Trophoblast cell (in vitro differentiated cells and primary cell): ENCODE results near the gene LPP.

Experiments
- DNase-seq, 2 donors: peaks; one replicate each; pipeline ENCODE4 v3.0.0-alpha.2; 2016
- H2AFZ ChIP-seq: 2 replicates; pipeline ENCODE4 v1.6.1; 2013; ENCODE audit warnings: low read length, moderate library complexity, mild to moderate bottlenecking; ENCODE audit not compliant: insufficient read depth, poor library complexity
- H2AK5ac ChIP-seq: 2 replicates; pipeline ENCODE4 v1.6.1; 2013; ENCODE audit warnings: mild to moderate bottlenecking, low read length
- H2BK120ac ChIP-seq: 2 replicates; pipeline ENCODE4 v1.6.1; 2013; ENCODE audit warnings: low read length, mild to moderate bottlenecking, moderate library complexity; ENCODE audit not compliant: insufficient read depth, poor library complexity
- H2BK12ac ChIP-seq: 2 replicates; pipeline ENCODE4 v1.6.1; 2013; ENCODE audit warnings: mild to moderate bottlenecking, low read length, moderate library complexity
- H2BK5ac ChIP-seq: 2 replicates; pipeline ENCODE4 v1.6.1; 2013; ENCODE audit warnings: low read length, low read depth, moderate library complexity, mild to moderate bottlenecking; ENCODE audit not compliant: poor library complexity
- H3K14ac ChIP-seq: 2 replicates; pipeline ENCODE4 v1.6.1; 2013; ENCODE audit warnings: mild to moderate bottlenecking, low read length
- H3K18ac ChIP-seq: 2 replicates; pipeline ENCODE4 v1.6.1; 2013; ENCODE audit warnings: mild to moderate bottlenecking, low read length
- H3K23ac ChIP-seq: 2 replicates; pipeline ENCODE4 v1.6.1; 2013; ENCODE audit warnings: low read length
- H3K27ac ChIP-seq: 2 replicates; pipeline ENCODE4 v1.5.1; 2013; ENCODE audit warnings: low read depth, mild to moderate bottlenecking, inconsistent platforms, low read length, moderate library complexity
- H3K27me3 ChIP-seq: 2 replicates; pipeline ENCODE4 v1.6.1; 2013; ENCODE audit warnings: inconsistent platforms, mild to moderate bottlenecking, low read length, moderate library complexity; ENCODE audit not compliant: insufficient read depth
- H3K36me3 ChIP-seq, 2 experiments: 1 replicate in 1 of 2; 2 replicates in 1 of 2; pipeline ENCODE4 v1.6.1; 2013; ENCODE audit warnings: low read length in 2 of 2, mild to moderate bottlenecking in 2 of 2, moderate library complexity in 1 of 2; ENCODE audit not compliant: insufficient read depth in 2 of 2, control insufficient read depth in 1 of 2
- H3K4ac ChIP-seq: 2 replicates; pipeline ENCODE4 v1.6.1; 2013; ENCODE audit warnings: low read depth, mild to moderate bottlenecking, low read length, moderate library complexity
- H3K4me1 ChIP-seq, 2 experiments: 1 replicate in 1 of 2; 2 replicates in 1 of 2; pipeline ENCODE4 v1.6.1; 2013; ENCODE audit warnings: low read length in 2 of 2, mild to moderate bottlenecking in 2 of 2, moderate library complexity in 1 of 2; ENCODE audit not compliant: insufficient read depth in 2 of 2, control insufficient read depth in 1 of 2
- H3K4me2 ChIP-seq: 2 replicates; pipeline ENCODE4 v1.6.1; 2013; ENCODE audit warnings: inconsistent platforms, mild to moderate bottlenecking, low read length, moderate library complexity
- H3K4me3 ChIP-seq: 2 replicates; pipeline ENCODE4 v1.5.1; 2013; ENCODE audit warnings: mild to moderate bottlenecking, low read depth, low read length, inconsistent platforms
- H3K79me1 ChIP-seq: one replicate; pipeline ENCODE4 v1.6.1; 2013; ENCODE audit warnings: low read length
- H3K79me2 ChIP-seq: 2 replicates; pipeline ENCODE4 v1.6.1; 2013; ENCODE audit warnings: low read length, mild to moderate bottlenecking; ENCODE audit not compliant: control insufficient read depth, insufficient read depth, poor library complexity
- H3K9ac ChIP-seq: 2 replicates; pipeline ENCODE4 v1.6.1; 2013; ENCODE audit warnings: mild to moderate bottlenecking, low read length
- H3K9me3 ChIP-seq: 2 replicates; pipeline ENCODE4 v1.6.1; 2013; ENCODE audit warnings: low read depth, mild to moderate bottlenecking, control low read depth, inconsistent platforms, low read length; ENCODE audit not compliant: insufficient read depth
- H4K12ac ChIP-seq: 2 replicates; pipeline ENCODE4 v1.6.1; 2013; ENCODE audit warnings: low read depth, mild to moderate bottlenecking, low read length, moderate library complexity
- H4K8ac ChIP-seq: 2 replicates; pipeline ENCODE4 v1.6.1; 2013; ENCODE audit warnings: low read depth, mild to moderate bottlenecking, low read length, moderate library complexity
- H4K91ac ChIP-seq: one replicate; pipeline ENCODE4 v1.6.1; 2013; ENCODE audit warnings: low read depth, mild to moderate bottlenecking, low read length, moderate library complexity
- WGBS: extraction: QIAGEN DNeasy Blood & Tissue Kit; methylation state at CpG from one replicate; pipeline ENCODE4 v1.1.7; 2013; ENCODE audit warnings: missing lambda C conversion rate; ENCODE audit not compliant: insufficient read length, insufficient coverage; ENCODE audit errors: extremely low coverage; 5-methylcytosine and 5-hydroxymethylcytosine counted together

Gene LPP

GRCh38 chr3:188647237-188647636 lies 493.3 kb downstream of the LPP start:
- H3K27ac ChIP-seq = no peak overlapping the region
- no CpG with 5 or more reads among the region's 6 CpGs for WGBS
- no peak overlapping the region for H3K9ac ChIP-seq

GRCh38 chr3:188649521-188649920 lies 495.6 kb downstream of the LPP start:
- Histone ChIP-seq H3K4ac (no peak overlapping the region), H3K4me2 (no peak overlapping the region), H3K18ac (no peak overlapping the region), H2AFZ (no peak overlapping the region), H3K36me3 (no peaks in the 10 kb centered on the region), H4K12ac (no peak overlapping the region), H3K27ac (no peak overlapping the region), H3K9ac (no peak overlapping the region), H4K91ac (no peak overlapping the region), H3K9me3 (no peaks in the 10 kb centered on the region), H3K23ac (no peak overlapping the region), H3K14ac (no peak overlapping the region), H4K8ac (no peak overlapping the region), H3K4me3 (no peak overlapping the region), H3K79me2 (no peaks in the 10 kb centered on the region), H2BK5ac (no peak overlapping the region), H3K79me1 (no peaks in the 10 kb centered on the region), H2BK120ac (no peak overlapping the region), H2BK12ac (no peak overlapping the region), H3K27me3 (no peaks in the 10 kb centered on the region), H3K4me1 (no peaks in the 10 kb centered on the region), H2AK5ac (no peak overlapping the region)
- no CpG with 5 or more reads among the region's 2 CpGs for WGBS
- no peak for DNase-seq

More at GRCh38 chr3:188647237-188647636, 493.3 kb downstream of the LPP start:
- Histone ChIP-seq H3K4me3 (no peak overlapping the region), H3K9me3 (no peaks in the 10 kb centered on the region), H4K12ac (no peak overlapping the region), H3K79me2 (no peaks in the 10 kb centered on the region), H3K4me1 (no peaks in the 10 kb centered on the region), H2BK120ac (no peak overlapping the region), H2AK5ac (no peak overlapping the region), H3K23ac (no peak overlapping the region), H2AFZ (no peak overlapping the region), H3K18ac (no peak overlapping the region), H4K8ac (no peak overlapping the region), H3K4ac (no peak overlapping the region), H3K36me3 (no peaks in the 10 kb centered on the region), H3K79me1 (no peaks in the 10 kb centered on the region), H2BK5ac (no peak overlapping the region), H3K27me3 (no peaks in the 10 kb centered on the region), H3K14ac (no peak overlapping the region), H3K4me2 (no peak overlapping the region), H2BK12ac (no peak overlapping the region), H4K91ac (no peak overlapping the region)
- DNase-seq = no peak

GRCh38 chr3:188656196-188656982 lies 502.4 kb downstream of the LPP start:
- Histone ChIP-seq H4K8ac (no peak overlapping the region), H3K4me1 (no peaks in the 10 kb centered on the region), H2BK12ac (no peak overlapping the region), H2BK120ac (no peak overlapping the region), H3K4me2 (no peak overlapping the region), H2AFZ (no peak overlapping the region), H3K14ac (no peak overlapping the region), H3K18ac (no peak overlapping the region), H3K36me3 (no peaks in the 10 kb centered on the region), H3K23ac (no peak overlapping the region), H3K4ac (no peak overlapping the region), H3K79me2 (no peaks in the 10 kb centered on the region), H3K4me3 (no peak overlapping the region), H4K12ac (no peak overlapping the region), H2AK5ac (no peak overlapping the region), H3K9ac (no peak overlapping the region), H2BK5ac (no peak overlapping the region), H3K79me1 (no peaks in the 10 kb centered on the region), H3K27ac (no peak overlapping the region), H3K27me3 (no peaks in the 10 kb centered on the region), H4K91ac (no peak overlapping the region), H3K9me3 (no peaks in the 10 kb centered on the region)
- WGBS = no CpG with 5 or more reads among the region's 3 CpGs
- DNase-seq = peak in 1 of 2 donors; percentile 27

- H3K36me3 ChIP-seq = no peaks in the 10 kb centered on the region
- H3K4me1 ChIP-seq = no peaks in the 10 kb centered on the region
- H3K27ac ChIP-seq = no peak overlapping the region
- H3K27me3 ChIP-seq = no peaks in the 10 kb centered on the region
- no peak overlapping the region for H2BK120ac ChIP-seq
- H3K18ac ChIP-seq = no peak overlapping the region
- H3K4me2 ChIP-seq = no peak overlapping the region
- no peak overlapping the region for H2AK5ac ChIP-seq
- no peak overlapping the region for H3K9ac ChIP-seq
- no peak overlapping the region for H4K12ac ChIP-seq
- H3K23ac ChIP-seq = no peak overlapping the region
- no peak overlapping the region for H3K4ac ChIP-seq
- no peak overlapping the region for H2BK12ac ChIP-seq
- no peaks in the 10 kb centered on the region for H3K79me2 ChIP-seq
- H2BK5ac ChIP-seq = no peak overlapping the region
- H3K4me3 ChIP-seq = no peak overlapping the region
- DNase-seq = no peak
- no CpG with 5 or more reads among the region's 1 CpG for WGBS
- H3K9me3 ChIP-seq = no peaks in the 10 kb centered on the region
- H4K8ac ChIP-seq = no peak overlapping the region
- no peak overlapping the region for H2AFZ ChIP-seq
- H4K91ac ChIP-seq = no peak overlapping the region
- no peaks in the 10 kb centered on the region for H3K79me1 ChIP-seq
- H3K14ac ChIP-seq = no peak overlapping the region
Measured at GRCh38 chr3:188658606-188659005, 504.6 kb downstream of the LPP start.
